Right atrium auricular region (tissue), 2 donors: ENCODE measurements around the gene TRAPPC3. TPM values are rescaled to one million over a fixed set of nuclear protein-coding genes. Genes with fewer than 3 reads are reported as not detected.

ENCODE experiments used
- DNase-seq: peaks from one replicate; pipeline ENCODE4 v3.0.0-alpha.2; 2019; ENCODE audit warnings: low spot score
- H3K27ac ChIP-seq, 2 donors: fragments of 200-600 bp; sonication (generic); 1 replicate in 1 of 2; 2 replicates in 1 of 2; pipeline ENCODE4 v1.5.1; 2016 to 2019
- H3K27me3 ChIP-seq, 2 donors: fragments of 200-600 bp; sonication (generic); one replicate each; pipeline versions ENCODE4 v1.5.1 to v1.6.0; 2017 to 2019
- H3K36me3 ChIP-seq: fragments of 200-600 bp; sonication (generic); one replicate; pipeline ENCODE4 v1.5.1; 2016
- H3K4me1 ChIP-seq, 2 donors: fragments of 200-600 bp; sonication (generic); one replicate each; pipeline versions ENCODE4 v1.5.1 to v1.6.0; 2017 to 2019
- H3K4me3 ChIP-seq, 2 donors: fragments of 200-600 bp; sonication (generic); 1 replicate in 1 of 2; 2 replicates in 1 of 2; pipeline ENCODE4 v1.5.1; 2017 to 2019; ENCODE audit warnings: mild to moderate bottlenecking in 1 of 2, moderate library complexity in 1 of 2
- H3K9me3 ChIP-seq, 2 donors: fragments of 200-600 bp; sonication (generic); one replicate each; pipeline ENCODE4 v1.5.1; 2019
- total RNA-seq, 2 donors: library from RNA; depleted of rRNA; stranded (reverse); fragments of >200 nt; gene quantifications; one replicate each; pipeline ENCODE4 v1.1.0, GENCODE V29; 2016
- TF ChIP-seq, protein P1 (sequence below), 2 donors: fragments of 200-600 bp; sonication (generic); IDR thresholded peaks; one replicate each; pipeline ENCODE4 v1.5.1; 2019; ENCODE audit warnings: antibody characterized with exemption in 2 of 2

The TRAPPC3 gene
- total RNA-seq, 2 donors from 2014 or later, result 62.0 to 81.6 TPM

DNA sequence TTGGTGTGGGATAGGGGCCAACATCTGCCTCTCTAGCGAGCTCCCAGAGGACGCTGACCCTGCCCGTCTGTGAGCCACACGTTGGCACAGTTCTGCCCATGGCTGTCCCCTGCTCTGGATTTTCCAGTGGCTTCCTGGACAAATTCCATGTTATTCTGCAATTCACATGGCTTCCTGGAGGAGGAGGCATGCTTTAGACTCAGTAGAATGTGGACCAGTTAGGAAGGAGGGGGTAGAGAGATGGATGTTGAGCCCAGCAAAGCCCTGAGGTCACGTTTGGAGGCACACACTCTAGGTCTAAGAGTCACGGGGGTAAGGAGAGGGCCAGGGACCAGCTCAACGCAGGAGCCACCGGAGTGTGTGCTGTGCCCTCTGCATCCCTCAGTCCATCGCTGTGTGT lies 36.5 kb downstream of the TRAPPC3 start:
- H3K27me3 ChIP-seq, result no peaks in the 10 kb centered on the region
- TF ChIP-seq, protein P1, sequence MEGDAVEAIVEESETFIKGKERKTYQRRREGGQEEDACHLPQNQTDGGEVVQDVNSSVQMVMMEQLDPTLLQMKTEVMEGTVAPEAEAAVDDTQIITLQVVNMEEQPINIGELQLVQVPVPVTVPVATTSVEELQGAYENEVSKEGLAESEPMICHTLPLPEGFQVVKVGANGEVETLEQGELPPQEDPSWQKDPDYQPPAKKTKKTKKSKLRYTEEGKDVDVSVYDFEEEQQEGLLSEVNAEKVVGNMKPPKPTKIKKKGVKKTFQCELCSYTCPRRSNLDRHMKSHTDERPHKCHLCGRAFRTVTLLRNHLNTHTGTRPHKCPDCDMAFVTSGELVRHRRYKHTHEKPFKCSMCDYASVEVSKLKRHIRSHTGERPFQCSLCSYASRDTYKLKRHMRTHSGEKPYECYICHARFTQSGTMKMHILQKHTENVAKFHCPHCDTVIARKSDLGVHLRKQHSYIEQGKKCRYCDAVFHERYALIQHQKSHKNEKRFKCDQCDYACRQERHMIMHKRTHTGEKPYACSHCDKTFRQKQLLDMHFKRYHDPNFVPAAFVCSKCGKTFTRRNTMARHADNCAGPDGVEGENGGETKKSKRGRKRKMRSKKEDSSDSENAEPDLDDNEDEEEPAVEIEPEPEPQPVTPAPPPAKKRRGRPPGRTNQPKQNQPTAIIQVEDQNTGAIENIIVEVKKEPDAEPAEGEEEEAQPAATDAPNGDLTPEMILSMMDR (IDR thresholded peaks at IDR 0.05), result no peak
- H3K4me3 ChIP-seq, result no peak overlapping the region
- DNase-seq, result no peak
- H3K4me1 ChIP-seq, result peaks cover 0 to 13% of the 10 kb centered on the region in 2 donors
- H3K9me3 ChIP-seq, result no peaks in the 10 kb centered on the region
- H3K27ac ChIP-seq, result no peak overlapping the region
- no peaks in the 10 kb centered on the region for H3K36me3 ChIP-seq

DNA sequence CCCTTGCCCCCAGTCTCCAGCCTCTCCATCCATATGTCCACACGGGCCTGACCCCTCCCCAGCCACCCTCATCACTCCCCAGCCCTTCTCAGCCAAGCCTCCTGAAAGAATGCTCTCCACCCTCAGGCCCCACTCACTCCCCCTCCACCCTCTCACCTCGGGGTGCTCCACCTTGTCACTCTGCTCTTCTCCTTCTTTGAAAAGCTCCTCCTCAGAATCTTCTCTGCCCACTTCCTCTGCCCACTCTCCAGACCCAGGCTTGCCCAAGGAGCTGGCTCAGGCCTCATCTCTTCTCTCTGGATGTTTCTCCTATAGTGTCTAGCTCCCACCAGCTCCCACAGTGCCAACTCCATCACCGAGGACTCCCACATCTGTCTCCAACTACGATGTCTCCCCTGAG lies 38.1 kb downstream of the TRAPPC3 start:
- Histone ChIP-seq H3K27ac (no peak overlapping the region), H3K36me3 (no peaks in the 10 kb centered on the region), H3K4me3 (no peak overlapping the region), H3K9me3 (no peaks in the 10 kb centered on the region), H3K27me3 (no peaks in the 10 kb centered on the region), H3K4me1 (peaks cover 0 to 10% of the 10 kb centered on the region in 2 donors)
- TF ChIP-seq, protein P1 (IDR thresholded peaks at IDR 0.05), result no peak
- no peak for DNase-seq

DNA sequence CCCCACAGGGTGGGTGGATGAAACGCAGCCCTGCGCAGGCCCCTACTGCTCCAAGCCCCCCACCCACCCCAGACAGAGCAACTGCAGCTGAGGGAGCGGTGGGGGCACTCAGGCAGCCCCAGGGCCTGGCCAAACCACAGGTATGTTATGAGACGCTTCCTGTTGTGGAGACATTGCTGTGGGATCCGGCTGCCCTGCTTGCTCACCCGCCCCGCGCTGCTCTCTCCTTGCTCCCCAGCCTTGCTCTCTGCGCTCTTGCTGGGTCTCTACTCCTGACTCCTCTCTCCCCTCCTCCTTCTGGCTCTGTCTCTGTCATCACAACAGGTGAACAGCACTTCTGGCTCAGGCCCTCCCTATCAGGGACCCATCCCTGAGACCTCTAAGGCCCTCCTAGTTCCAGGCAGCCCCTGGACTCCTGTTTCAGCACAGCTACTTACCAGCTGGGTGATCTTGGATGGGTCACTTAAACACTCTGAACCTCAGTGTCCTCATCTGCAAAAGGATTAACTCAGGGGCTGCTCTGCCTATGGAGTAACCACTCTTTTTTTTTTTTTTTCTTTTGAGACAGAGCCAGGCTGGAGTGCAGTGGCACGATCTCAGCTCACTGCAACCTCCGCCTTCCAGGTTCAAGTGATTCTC lies 40.1 kb downstream of the TRAPPC3 start:
- DNase-seq, result no peak
- no peaks in the 10 kb centered on the region for H3K4me1 ChIP-seq
- no peak overlapping the region for H3K27ac ChIP-seq
- H3K4me3 ChIP-seq, result no peak overlapping the region
- H3K36me3 ChIP-seq, result no peaks in the 10 kb centered on the region
- TF ChIP-seq, protein P1 (IDR thresholded peaks at IDR 0.05), result no peak
- no peaks in the 10 kb centered on the region for H3K9me3 ChIP-seq
- no peaks in the 10 kb centered on the region for H3K27me3 ChIP-seq

DNA sequence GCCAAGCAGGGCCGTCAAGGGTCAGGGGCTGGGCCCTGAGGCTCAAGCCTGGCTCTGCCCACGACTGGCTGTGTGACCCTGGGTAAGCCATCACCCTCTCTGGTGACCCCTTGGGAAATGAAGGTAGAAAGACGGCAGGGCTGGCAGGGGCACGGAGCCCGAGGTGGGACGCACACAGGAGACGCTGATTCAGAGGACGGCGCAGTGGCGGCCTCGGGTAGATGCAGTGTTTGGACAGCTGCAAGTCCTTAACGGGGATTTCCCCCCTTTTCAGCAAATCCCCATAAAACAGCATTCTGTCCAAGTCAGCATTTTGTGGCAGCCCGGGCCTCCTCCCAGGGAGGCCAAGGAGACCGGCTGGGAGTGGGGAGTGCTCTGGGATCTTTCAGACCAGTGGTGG lies 41.0 kb downstream of the TRAPPC3 start:
- H3K9me3 ChIP-seq, result no peaks in the 10 kb centered on the region
- no peak overlapping the region for H3K4me3 ChIP-seq
- H3K27ac ChIP-seq, result no peak overlapping the region
- no peaks in the 10 kb centered on the region for H3K27me3 ChIP-seq
- TF ChIP-seq, protein P1 (IDR thresholded peaks at IDR 0.05), result no peak
- H3K36me3 ChIP-seq, result no peaks in the 10 kb centered on the region
- no peak for DNase-seq
- no peaks in the 10 kb centered on the region for H3K4me1 ChIP-seq

DNA sequence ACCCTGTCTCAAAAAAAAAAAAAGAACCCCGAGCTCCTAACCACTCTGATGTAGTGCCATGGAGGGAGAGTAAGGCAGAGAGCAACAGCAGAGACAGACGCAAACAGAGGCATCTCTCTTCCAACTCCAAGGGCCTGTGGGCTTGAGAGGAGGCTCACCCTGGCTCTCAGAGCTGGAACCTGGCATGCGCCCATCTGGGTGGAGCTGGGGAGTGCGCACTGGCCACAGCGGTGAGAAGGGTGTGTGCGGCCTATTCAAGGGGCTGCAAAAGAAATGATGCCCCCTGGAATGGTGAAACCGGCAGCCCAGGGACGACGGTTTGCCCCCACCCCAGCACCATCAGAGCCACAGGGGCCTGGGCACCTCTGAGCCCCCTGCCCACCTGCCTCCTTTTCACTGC lies 41.9 kb downstream of the TRAPPC3 start:
- Histone ChIP-seq H3K4me3 (no peak overlapping the region), H3K27me3 (no peaks in the 10 kb centered on the region), H3K4me1 (no peaks in the 10 kb centered on the region), H3K27ac (no peak overlapping the region), H3K9me3 (no peaks in the 10 kb centered on the region), H3K36me3 (no peaks in the 10 kb centered on the region)
- TF ChIP-seq, protein P1 (IDR thresholded peaks at IDR 0.05), result no peak
- DNase-seq, result no peak

DNA sequence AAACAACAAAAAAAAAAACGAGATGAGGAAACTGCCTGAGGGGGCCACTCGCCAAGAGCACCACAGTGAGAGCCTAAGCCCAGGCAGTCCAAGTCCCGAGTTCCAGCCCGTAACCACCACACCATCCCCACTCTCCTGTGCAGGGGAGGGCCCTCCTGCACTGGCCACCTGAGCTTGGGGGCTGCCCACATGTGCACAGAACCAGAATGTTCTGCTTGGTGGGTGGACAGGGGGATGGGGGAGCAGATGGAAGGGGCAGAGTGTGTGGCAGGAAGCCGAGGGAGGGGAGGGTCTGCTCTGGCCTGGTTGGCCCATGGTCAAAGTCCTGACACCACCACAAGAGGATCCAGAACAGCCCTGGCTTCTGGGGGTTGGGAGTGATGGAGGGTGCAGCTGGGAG lies 43.0 kb downstream of the TRAPPC3 start:
- no peaks in the 10 kb centered on the region for H3K27me3 ChIP-seq
- no peaks in the 10 kb centered on the region for H3K9me3 ChIP-seq
- DNase-seq, result no peak
- TF ChIP-seq, protein P1 (IDR thresholded peaks at IDR 0.05), result no peak
- H3K27ac ChIP-seq, result no peak overlapping the region
- H3K4me3 ChIP-seq, result no peak overlapping the region
- H3K4me1 ChIP-seq, result no peaks in the 10 kb centered on the region
- H3K36me3 ChIP-seq, result no peaks in the 10 kb centered on the region
